RWPE1 (cell line): ENCODE data around the gene UBXN10.
A peak's percentile ranks its signal among the peaks of the same experiment; 100 is the strongest.
"Not testable (repeated sequence)": the region's sequence is repeated elsewhere in the genome, so short reads cannot be mapped to it uniquely, and the experiment has no call there.

ENCODE experiments used
- CTCF ChIA-PET: fragments of 350-600 bp; sonication (Branson Sonifier 250); formaldehyde crosslinking; extraction: SDS; loops from one replicate; lab custom pipeline; 2021; lab: Yijun Ruan, JAX
- POLR2A ChIA-PET: fragments of 400-600 bp; formaldehyde crosslinking; extraction: SDS; loops from one replicate; lab custom pipeline; 2020; ENCODE audit warnings: antibody characterized with exemption; ENCODE audit not compliant: low non-redundant PET; lab: Yijun Ruan, JAX
- DNase-seq: peaks from one replicate; pipeline ENCODE4 v3.0.0; 2012; ENCODE audit warnings: low spot score
- H3K27ac ChIP-seq: fragments of 450-650 bp; 2 replicates; pipeline ENCODE4 v1.5.1; 2017
- CTCF ChIP-seq: fragments of 450-650 bp; conservative IDR thresholded peaks from 2 replicates; pipeline ENCODE4 v1.5.1; 2017; ENCODE audit warnings: low read depth, mild to moderate bottlenecking

UBXN10 gene

GRCh38 chr1:20224546-20224945, 38.6 kb downstream of the UBXN10 start:
- ChIA-PET POLR2A (no interaction called here), CTCF (no interaction called here)

GRCh38 chr1:20227704-20228103, 41.8 kb downstream of the UBXN10 start:
- TF ChIP-seq CTCF, result no peak
- H3K27ac ChIP-seq, result no peak overlapping the region
- CTCF ChIA-PET, result interaction anchor here (1.0 kb wide), 1 partner anchor 149 kb away, joined by 3 read pairs; no protein-coding TSS in a partner anchor
- POLR2A ChIA-PET, result no interaction called here
- no peak for DNase-seq

More at GRCh38 chr1:20224546-20224945, 38.6 kb downstream of the UBXN10 start:
- no peak overlapping the region for H3K27ac ChIP-seq
- DNase-seq, result no peak
- TF ChIP-seq CTCF, result no peak

- no peak for DNase-seq
- H3K27ac ChIP-seq, result no peak overlapping the region
- ChIA-PET POLR2A (no interaction called here), CTCF (interaction anchor here (1.0 to 1.3 kb wide), 2 partner anchors 16 to 148 kb away, joined by 3 read pairs; no protein-coding TSS in a partner anchor)
- TF ChIP-seq CTCF, result no peak
Observed at GRCh38 chr1:20228314-20228825, 42.5 kb downstream of the UBXN10 start.

- H3K27ac ChIP-seq, result no peak overlapping the region
- POLR2A ChIA-PET, result no interaction called here
- DNase-seq, result no peak
Observed at GRCh38 chr1:20229171-20229570, 43.3 kb downstream of the UBXN10 start.

GRCh38 chr1:20232564-20232963, 46.7 kb downstream of the UBXN10 start:
- POLR2A ChIA-PET, DNase-seq, H3K27ac ChIP-seq, CTCF ChIA-PET: not testable (repeated sequence)

More at GRCh38 chr1:20229171-20229570, 43.3 kb downstream of the UBXN10 start:
- no peak for TF ChIP-seq CTCF
- CTCF ChIA-PET, result interaction anchor here (1.3 kb wide), 1 partner anchor 17 kb away, joined by 3 read pairs; no protein-coding TSS in a partner anchor

GRCh38 chr1:20233394-20233793, 47.5 kb downstream of the UBXN10 start:
- peak; percentile 20 for DNase-seq
- POLR2A ChIA-PET, result no interaction called here
- peak; percentile 31 for TF ChIP-seq CTCF
- H3K27ac ChIP-seq, result no peak overlapping the region
- CTCF ChIA-PET, result no interaction called here

- DNase-seq, result no peak
- no peak for TF ChIP-seq CTCF
- POLR2A ChIA-PET, result no interaction called here
- H3K27ac ChIP-seq, result no peak overlapping the region
- CTCF ChIA-PET, result interaction anchor here (0.5 kb wide), 1 partner anchor 590 kb away, joined by 3 read pairs; no protein-coding TSS in a partner anchor
Observed at GRCh38 chr1:20233866-20234265, 48.0 kb downstream of the UBXN10 start.
